Measurements from ENCODE around the gene FSCN2.
"Not testable (repeated sequence)": the region's sequence is repeated elsewhere in the genome, so short reads cannot be mapped to it uniquely, and the experiment has no call there.

FSCN2 gene

DNA sequence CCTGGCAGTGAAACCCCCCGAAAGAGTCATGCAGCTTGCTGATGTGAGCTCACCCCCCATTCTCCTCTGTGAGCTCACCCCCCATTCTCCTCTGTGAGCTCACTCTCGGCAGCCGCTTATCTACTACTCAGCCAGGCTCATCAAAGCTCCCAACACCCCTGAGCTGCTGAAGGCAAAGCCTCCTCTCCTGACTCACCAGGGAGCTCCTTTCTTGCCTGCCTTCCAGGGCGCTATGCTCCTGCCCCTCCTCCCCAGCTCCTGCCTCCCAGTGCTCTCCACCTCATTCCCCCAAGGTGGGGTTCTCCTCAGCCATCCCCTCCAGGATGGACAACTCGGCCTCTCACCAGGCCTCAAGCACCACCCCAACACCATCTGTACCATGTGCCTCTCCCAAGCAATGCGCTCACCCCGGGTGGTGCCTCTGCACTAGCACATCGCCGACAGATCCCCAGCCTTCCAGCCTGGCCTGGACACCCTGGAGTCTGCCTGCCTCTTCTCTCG, 51.7 kb downstream of the FSCN2 start:
- no peak for DNase-seq

DNA sequence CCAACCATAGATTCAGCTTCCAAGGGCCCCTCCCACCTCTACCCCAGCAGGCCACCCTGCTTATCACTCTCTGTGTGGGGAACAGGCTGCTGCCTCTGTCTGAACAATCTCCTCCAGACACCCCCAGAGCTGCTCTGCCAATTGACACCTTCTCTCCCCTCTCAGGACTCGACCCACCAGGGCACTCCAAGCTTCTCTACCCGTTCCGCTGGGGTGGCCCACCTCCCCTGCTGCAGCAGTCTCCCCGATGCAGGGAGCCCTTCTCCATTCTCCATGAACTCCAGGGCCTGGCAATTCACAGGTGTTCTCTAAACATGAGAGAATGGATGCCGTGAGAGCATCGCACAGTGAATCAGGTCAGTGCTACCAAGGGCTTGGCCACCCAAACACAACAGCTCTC, 52.3 kb downstream of the FSCN2 start:
- DNase-seq: no peak

DNA sequence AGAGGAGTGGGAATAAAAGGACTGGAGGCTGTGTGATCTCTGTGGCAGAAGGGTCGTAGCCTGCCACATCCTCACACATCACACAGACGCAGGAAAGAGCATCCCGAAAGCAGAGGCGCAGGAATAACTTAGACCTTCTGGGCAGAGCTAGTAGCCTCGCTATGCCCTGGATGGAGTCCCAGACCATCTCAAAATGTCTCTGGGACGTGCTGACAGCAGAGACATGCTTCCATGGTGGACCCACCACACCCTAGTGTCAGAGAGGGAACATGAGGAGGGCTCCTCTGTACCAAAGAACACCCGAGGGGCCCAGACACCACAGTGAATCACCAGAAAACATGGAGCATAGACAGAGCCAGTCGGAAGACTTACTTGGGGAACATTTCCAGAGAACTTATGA, 53.6 kb downstream of the FSCN2 start:
- DNase-seq: no peak

DNA sequence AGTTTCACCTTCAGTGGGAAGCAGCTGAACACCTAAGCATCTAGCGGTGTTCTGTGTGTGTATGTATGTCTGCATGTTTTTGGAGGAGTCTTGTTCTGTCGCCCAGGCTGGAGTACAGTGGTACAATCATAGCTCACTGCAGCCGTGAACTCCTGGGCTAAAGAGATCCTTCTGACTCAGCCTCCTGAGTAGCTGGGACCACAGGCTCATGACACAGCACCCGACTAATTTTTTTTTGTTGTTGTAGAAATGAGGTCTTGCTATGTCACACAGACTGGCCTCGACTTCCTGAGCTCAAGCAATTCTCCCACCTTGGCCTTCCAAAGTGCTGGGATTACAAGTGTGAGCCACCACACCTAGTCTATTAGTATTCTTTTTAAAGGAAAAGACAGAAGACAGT, 54.2 kb downstream of the FSCN2 start:
- no peak for DNase-seq

DNA sequence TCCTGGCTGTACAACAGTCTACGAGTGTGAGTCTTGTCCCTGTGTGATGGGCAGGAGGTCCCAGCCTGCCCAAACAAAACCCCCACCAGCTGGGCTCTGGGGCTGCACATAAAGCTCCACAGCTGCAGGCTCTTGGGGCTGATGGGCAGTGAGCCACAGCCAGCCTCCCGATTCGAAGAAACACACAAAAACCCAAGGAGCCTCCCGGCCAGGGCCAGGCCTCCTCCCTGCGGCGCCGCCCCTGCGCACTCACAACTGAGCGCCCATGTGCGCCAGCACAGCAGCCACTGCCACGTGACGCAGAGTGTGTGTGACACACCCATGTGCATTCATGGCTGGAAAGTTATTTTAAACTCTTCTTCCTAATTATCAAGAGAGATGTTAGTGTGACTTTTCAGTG, 54.6 kb downstream of the FSCN2 start:
- DNase-seq: no peak

DNA sequence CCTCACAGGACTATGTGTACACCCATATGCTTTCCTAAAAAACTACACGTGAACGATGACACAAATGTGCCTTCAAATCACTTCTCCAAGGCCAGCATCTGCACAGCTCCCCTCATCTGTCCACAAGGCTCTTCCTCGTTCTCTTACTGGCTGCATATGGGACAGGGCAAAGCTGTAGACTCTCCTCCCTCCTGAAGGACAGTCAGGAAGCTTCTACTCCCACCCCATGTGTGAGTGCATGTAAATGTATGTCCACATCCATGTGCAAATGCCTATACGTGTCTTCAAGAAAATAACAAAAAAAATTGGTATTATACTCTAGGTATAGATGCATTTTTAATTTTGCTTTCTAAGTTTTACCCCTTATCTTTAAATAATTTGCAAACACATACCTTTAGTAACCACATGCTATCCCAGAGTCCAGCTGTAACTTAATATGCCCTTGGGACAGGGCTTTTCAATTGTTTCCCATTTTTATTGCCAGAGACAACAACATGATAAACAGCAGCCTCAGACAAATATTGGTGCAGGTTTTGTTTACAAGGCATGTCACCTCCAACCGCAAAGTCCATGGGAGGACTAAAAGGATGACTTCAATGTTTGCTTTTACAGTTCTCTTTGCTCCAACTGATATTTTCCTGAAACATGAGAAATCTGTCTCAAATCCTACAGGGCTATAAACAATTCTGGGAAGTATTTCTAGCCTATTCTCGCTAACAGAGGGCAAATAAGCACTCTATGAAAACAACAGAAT, 55.6 kb downstream of the FSCN2 start:
- DNase-seq: no peak

DNA sequence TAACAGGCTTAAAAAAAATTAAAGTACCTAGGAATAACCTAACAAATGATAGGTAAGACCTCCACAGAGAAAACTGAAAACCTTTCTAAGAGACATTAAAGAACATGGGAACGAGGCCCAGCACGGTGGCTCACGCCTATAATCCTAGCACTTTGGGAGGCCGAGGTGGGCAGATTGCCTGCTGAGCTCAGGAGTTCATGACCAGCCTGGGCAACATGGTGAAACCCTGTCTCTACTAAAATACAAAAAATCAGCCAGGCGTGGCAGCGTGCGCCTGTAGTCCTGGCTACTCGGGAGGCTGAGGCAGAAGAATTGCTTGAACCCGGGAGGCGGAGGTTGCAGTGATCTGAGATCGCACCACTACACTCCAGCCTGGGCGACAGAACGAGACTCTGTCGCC, 56.6 kb downstream of the FSCN2 start:
- DNase-seq: not testable (repeated sequence)

DNA sequence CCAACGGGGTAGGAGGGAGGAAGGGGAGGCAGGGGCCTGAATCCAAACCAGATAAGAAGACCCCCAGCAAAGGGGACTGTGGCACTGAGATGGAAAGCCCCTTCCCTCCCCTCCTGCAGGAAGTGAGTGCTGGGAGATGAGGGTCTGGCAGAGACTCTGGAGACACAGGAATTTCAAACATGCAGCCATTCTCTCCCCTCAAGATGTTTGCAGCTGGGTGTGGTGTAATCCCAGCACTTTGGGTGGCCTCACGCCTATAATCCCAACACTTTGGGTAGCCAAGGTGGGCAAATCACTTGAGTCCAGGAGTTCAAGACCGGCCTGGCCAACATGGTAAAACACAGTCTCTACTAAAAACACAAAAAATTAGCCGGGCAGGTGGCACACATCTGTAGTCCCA, 57.9 kb downstream of the FSCN2 start:
- no peak for DNase-seq
